GM12872 (cell line): Measurements from ENCODE around the gene DIAPH1.

Source experiments
- TF ChIP-seq, protein P1 (sequence below): IDR thresholded peaks from 3 replicates; pipeline ENCODE4 v1.5.1; 2011; ENCODE audit warnings: low read depth, mild to moderate bottlenecking, low read length, moderate library complexity; ENCODE audit not compliant: insufficient read depth

The DIAPH1 gene

DNA sequence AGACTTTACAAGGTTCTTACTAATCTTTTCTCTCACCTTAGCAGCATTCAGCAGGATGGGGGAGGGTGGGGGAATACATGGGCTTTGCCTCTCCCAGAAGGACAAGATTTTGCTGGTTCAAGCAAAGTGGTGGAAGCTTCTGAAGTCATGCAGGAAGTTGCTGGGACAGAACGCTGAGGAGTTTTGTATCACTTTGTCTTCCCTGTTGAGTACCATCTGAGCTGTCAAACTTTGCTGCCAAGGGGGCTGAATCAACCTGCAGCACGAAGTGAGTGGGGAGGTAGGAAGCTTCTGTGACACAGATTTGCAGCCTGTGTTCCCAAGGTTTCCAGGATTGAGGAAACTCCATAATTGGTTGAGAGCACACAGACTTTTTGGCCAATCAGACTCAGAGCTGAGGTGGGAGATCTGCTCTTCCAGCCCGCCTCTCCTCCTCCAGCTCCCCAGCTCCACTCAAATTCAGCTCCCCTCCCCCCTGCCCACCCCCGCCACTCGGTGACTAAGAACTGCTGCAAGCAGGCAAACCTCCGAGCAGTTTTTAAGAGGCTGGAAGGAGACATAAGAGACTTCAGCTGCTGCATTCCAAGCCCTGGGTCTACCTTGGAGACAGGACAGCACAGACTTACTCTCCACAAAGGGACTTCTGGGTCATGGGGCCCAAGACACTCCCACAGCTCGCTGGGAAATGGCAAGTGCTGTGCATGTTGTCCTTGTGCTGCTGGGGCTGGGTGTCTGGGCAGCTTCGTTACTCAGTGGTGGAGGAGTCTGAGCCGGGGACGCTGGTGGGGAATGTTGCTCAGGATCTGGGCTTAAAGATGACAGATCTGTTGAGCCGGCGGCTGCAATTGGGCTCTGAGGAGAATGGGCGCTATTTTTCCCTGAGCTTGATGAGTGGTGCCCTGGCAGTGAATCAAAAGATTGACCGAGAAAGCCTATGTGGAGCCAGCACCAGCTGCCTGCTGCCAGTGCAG is 129.9 kb downstream of the DIAPH1 start, which contains the start of gene PCDHGC5:
Gene PCDHGC5, plus strand, starts transcription at position 491 of the 971 bp plus-strand sequence. Its CDS starts 160 bp downstream, at position 651.
- TF ChIP-seq, protein P1, sequence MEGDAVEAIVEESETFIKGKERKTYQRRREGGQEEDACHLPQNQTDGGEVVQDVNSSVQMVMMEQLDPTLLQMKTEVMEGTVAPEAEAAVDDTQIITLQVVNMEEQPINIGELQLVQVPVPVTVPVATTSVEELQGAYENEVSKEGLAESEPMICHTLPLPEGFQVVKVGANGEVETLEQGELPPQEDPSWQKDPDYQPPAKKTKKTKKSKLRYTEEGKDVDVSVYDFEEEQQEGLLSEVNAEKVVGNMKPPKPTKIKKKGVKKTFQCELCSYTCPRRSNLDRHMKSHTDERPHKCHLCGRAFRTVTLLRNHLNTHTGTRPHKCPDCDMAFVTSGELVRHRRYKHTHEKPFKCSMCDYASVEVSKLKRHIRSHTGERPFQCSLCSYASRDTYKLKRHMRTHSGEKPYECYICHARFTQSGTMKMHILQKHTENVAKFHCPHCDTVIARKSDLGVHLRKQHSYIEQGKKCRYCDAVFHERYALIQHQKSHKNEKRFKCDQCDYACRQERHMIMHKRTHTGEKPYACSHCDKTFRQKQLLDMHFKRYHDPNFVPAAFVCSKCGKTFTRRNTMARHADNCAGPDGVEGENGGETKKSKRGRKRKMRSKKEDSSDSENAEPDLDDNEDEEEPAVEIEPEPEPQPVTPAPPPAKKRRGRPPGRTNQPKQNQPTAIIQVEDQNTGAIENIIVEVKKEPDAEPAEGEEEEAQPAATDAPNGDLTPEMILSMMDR, result no peak

DNA sequence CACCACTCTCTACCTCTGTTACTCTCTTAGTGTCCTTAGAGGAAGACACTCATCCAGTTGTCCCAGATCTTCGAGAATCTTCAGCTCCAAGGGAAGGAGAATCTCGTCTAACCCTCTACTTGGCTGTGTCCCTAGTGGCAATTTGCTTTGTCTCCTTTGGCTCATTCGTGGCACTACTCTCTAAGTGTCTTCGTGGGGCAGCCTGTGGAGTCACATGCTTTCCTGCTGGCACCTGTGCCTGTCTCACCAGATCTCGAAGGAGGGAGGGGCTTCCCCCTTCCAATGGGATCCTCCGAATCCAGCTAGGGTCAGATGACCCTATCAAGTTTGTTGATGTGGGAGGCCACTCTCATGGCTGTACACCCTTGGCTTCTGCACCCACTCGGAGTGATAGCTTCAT is 131.7 kb downstream of the DIAPH1 start:
- TF ChIP-seq, protein P1, result no peak

DNA sequence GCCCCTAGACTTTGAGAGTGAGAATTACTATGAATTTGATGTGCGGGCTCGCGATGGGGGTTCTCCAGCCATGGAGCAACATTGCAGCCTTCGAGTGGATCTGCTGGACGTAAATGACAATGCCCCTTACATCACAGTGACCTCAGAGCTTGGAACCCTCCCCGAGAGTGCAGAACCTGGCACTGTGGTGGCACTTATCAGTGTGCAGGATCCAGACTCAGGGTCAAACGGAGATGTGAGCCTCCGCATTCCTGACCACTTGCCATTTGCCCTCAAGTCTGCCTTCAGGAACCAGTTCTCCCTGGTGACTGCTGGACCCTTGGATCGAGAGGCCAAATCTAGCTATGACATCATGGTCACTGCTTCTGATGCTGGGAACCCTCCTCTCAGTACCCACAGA is 132.7 kb downstream of the DIAPH1 start:
- TF ChIP-seq, protein P1, result no peak

DNA sequence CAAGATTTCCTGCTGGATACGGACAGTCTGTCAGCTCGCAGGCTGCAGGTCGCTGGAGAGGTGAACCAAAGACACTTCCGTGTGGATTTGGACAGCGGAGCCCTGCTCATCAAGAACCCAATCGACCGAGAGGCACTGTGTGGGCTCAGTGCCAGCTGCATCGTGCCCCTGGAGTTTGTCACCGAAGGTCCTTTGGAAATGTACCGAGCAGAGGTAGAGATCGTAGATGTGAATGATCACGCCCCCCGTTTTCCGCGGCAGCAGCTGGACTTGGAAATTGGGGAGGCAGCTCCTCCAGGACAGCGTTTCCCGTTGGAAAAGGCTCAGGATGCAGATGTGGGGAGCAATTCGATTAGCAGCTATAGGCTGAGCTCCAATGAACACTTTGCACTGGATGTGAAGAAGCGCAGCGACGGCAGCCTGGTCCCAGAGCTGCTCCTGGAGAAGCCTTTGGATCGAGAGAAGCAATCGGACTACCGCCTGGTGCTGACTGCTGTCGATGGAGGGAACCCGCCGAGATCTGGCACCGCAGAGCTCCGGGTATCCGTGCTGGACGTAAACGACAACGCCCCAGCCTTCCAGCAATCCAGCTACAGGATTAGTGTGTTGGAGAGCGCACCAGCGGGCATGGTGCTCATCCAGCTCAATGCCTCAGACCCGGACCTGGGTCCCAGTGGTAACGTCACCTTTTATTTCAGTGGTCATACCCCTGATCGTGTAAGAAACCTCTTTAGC is 133.3 kb downstream of the DIAPH1 start:
- TF ChIP-seq, protein P1, result no peak

DNA sequence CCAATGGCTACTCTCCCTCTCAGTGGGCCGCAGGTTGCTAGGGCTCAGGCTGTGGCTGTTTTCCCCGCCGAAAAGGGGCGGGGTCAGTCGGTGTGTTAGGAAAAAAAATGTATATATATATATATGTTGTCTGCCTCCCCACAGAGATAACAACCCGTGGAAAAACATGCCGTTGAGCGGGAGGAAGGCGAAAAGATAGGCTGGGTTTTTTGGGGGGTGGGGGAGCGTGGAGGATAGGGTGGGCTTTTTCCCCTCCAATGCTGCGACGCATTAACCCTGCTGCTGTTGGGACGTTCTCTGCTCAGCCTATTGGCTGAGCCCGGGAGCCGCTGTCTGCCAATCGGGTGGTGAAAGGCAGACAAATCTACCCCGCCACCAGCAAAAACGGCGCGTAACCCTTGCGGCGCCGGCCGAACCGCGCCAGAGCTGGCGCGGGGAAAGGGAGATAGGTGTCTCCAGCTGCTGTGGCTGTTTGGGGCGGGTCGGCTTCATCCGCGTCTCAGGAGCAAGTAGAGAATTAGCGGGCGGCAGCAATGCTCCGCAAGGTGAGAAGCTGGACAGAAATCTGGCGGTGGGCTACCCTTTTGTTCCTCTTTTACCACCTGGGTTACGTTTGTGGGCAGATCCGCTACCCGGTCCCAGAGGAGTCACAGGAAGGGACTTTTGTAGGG is 134.0 kb downstream of the DIAPH1 start, which contains the start of gene PCDHGC4:
Gene PCDHGC4, plus strand, starts transcription at position 390 of the 671 bp plus-strand sequence. Its CDS starts 144 bp downstream, at position 534.
- TF ChIP-seq, protein P1, result no peak

DNA sequence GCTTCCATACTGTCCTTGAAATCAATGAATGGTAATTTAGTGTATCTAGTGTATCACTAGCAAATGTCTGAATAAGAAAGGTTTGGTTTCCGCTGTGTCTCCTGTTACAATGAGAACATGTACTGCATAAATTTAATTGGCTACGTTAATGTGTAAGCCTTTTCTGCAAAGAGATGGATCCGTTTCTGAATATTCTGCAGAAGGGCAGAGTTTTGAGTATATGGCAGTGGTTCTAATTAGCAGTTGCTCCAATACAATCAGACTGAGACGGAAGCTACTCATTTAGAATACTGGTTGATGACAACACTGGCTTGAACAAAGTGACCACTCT is 134.5 kb downstream of the DIAPH1 start:
- TF ChIP-seq, protein P1, result no peak

DNA sequence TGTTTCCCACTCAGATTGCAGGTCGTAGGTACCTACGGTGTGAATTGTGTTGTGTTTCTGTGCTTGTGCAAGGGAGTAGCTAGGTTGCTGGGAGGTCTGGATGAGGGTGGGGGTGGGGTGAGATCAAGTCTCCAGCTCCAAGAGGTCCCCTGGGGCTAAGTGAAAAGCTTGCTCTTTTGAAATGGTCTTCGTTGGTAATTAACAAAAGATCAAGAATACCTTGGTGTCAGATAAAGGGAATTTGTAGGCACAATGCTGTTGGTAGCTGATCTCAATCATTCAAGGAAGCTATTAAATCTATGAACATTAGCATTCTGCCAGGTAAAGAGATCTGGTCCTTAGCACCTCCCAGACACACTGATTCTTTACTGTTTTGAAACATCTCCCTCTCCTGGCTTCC is 134.9 kb downstream of the DIAPH1 start:
- TF ChIP-seq, protein P1, result no peak
